ENCODE measurements around the gene EXOC3L1. TPM values are rescaled to one million over a fixed set of nuclear protein-coding genes. Genes with fewer than 3 reads are reported as not detected.

Gene EXOC3L1
- total RNA-seq, 1 donor from 2014 or later, result 0.40 TPM

DNA sequence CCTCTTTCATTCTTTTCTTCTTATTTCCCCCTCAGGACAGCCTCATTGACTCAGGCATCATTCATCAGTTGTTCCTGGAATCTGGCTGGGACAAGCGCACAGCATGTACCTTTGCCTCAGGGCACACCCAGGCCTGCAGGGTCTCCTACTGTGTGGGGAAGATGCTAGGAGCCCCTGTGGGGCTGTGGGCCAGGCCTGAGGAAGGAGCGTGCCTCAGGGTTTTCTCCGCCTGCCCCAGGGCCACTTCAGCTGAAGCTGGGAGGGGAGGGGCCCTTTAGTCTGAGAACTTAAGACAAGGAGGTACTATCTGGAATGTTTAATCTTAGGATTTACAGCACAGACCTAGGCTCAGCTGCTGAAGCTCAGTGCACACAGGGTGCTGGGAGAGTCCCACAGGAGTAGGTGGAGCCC is 16.9 kb upstream of the EXOC3L1 start:
- H3K9me3 Mint-ChIP-seq, result no peaks in the 10 kb centered on the region
- no peak overlapping the region for H3K4me3 Mint-ChIP-seq
- no peak overlapping the region for H3K27ac Mint-ChIP-seq
- DNase-seq (ENCODE audit: low spot score in 2 of 2, unreplicated experiment in 2 of 2), result no peak
- TF ChIP-seq, protein P1, sequence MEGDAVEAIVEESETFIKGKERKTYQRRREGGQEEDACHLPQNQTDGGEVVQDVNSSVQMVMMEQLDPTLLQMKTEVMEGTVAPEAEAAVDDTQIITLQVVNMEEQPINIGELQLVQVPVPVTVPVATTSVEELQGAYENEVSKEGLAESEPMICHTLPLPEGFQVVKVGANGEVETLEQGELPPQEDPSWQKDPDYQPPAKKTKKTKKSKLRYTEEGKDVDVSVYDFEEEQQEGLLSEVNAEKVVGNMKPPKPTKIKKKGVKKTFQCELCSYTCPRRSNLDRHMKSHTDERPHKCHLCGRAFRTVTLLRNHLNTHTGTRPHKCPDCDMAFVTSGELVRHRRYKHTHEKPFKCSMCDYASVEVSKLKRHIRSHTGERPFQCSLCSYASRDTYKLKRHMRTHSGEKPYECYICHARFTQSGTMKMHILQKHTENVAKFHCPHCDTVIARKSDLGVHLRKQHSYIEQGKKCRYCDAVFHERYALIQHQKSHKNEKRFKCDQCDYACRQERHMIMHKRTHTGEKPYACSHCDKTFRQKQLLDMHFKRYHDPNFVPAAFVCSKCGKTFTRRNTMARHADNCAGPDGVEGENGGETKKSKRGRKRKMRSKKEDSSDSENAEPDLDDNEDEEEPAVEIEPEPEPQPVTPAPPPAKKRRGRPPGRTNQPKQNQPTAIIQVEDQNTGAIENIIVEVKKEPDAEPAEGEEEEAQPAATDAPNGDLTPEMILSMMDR (IDR thresholded peaks at IDR 0.05; ENCODE audit: unreplicated experiment), result no peak
- H3K4me1 Mint-ChIP-seq, result no peaks in the 10 kb centered on the region
- no peaks in the 10 kb centered on the region for H3K27me3 Mint-ChIP-seq (ENCODE audit: low read depth)
- no peaks in the 10 kb centered on the region for H3K36me3 Mint-ChIP-seq

DNA sequence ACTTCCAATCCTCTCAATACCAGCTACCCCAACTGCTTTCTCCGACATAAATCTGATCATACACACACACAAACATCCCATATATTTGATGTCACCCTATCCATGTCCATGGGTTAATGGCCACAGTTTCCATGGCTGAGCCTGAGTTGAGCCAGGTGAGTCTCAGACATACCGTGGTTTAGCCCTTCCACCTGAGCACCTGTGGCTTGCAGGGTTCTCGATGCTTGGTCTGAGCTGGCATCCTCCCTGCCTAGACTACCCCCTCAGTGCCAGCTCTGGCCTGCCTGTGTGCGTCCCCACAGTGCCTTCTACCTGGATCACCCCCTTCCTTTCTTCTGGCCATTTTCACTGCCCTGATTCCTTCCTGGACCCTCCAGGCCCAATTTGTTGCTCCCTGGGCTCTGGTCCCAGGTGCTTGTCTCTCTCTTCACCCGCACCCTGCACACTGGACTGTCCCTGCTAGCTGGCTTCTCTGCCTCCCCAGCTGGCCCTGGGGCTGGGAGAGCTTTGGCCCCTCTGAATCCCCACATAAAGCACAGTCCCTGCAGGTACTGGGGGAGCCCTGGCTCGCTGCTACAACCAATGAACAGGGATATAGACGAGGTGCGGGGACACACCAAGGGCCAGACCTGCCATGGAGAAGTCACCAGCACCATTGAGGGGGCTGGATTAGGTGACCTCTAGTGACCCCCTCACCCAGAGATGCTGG is 16.3 kb upstream of the EXOC3L1 start:
- Mint-ChIP-seq H3K27ac (no peak overlapping the region), H3K9me3 (no peaks in the 10 kb centered on the region), H3K36me3 (no peaks in the 10 kb centered on the region), H3K27me3 (ENCODE audit: low read depth) (no peaks in the 10 kb centered on the region), H3K4me3 (no peak overlapping the region), H3K4me1 (no peaks in the 10 kb centered on the region)
- TF ChIP-seq, protein P1 (IDR thresholded peaks at IDR 0.05; ENCODE audit: unreplicated experiment), result no peak
- no peak for DNase-seq (ENCODE audit: low spot score in 2 of 2, unreplicated experiment in 2 of 2)

- H3K9me3 Mint-ChIP-seq, result no peaks in the 10 kb centered on the region
- H3K4me3 Mint-ChIP-seq, result no peak overlapping the region
- DNase-seq (ENCODE audit: low spot score in 2 of 2, unreplicated experiment in 2 of 2), result no peak
These were observed 14.1 kb upstream of the EXOC3L1 start for GRCh38 chr16:67204076-67204475.

GRCh38 chr16:67202956-67203493 is 13.1 kb upstream of the EXOC3L1 start:
- peaks cover 5% of the 10 kb centered on the region for H3K27me3 Mint-ChIP-seq (ENCODE audit: low read depth)
- DNase-seq (ENCODE audit: low spot score in 2 of 2, unreplicated experiment in 2 of 2), result no peak
- H3K36me3 Mint-ChIP-seq, result no peaks in the 10 kb centered on the region
- TF ChIP-seq, protein P1 (IDR thresholded peaks at IDR 0.05; ENCODE audit: unreplicated experiment), result no peak
- no peaks in the 10 kb centered on the region for H3K9me3 Mint-ChIP-seq
- H3K27ac Mint-ChIP-seq, result no peak overlapping the region
- no peak overlapping the region for H3K4me3 Mint-ChIP-seq
- peaks cover 6% of the 10 kb centered on the region for H3K4me1 Mint-ChIP-seq

More at GRCh38 chr16:67204076-67204475, 14.1 kb upstream of the EXOC3L1 start:
- Mint-ChIP-seq H3K27me3 (ENCODE audit: low read depth) (peaks cover 5% of the 10 kb centered on the region), H3K27ac (no peak overlapping the region), H3K4me1 (peaks cover 6% of the 10 kb centered on the region), H3K36me3 (no peaks in the 10 kb centered on the region)
- TF ChIP-seq, protein P1 (IDR thresholded peaks at IDR 0.05; ENCODE audit: unreplicated experiment), result no peak

GRCh38 chr16:67202426-67202825 is 12.5 kb upstream of the EXOC3L1 start:
- Mint-ChIP-seq H3K4me1 (peaks cover 6% of the 10 kb centered on the region), H3K27me3 (ENCODE audit: low read depth) (peaks cover 5% of the 10 kb centered on the region), H3K9me3 (no peaks in the 10 kb centered on the region), H3K36me3 (no peaks in the 10 kb centered on the region), H3K27ac (no peak overlapping the region), H3K4me3 (no peak overlapping the region)
- no peak for DNase-seq (ENCODE audit: low spot score in 2 of 2, unreplicated experiment in 2 of 2)
- TF ChIP-seq, protein P1 (IDR thresholded peaks at IDR 0.05; ENCODE audit: unreplicated experiment), result no peak
